Measurements from ENCODE around the gene KCNJ1. TPM values are rescaled to one million over a fixed set of nuclear protein-coding genes. Genes with fewer than 3 reads are reported as not detected.

The KCNJ1 gene
- total and polyA plus RNA-seq, 5 donors from 2014 or later = 0.39 TPM; not detected in 4

DNA sequence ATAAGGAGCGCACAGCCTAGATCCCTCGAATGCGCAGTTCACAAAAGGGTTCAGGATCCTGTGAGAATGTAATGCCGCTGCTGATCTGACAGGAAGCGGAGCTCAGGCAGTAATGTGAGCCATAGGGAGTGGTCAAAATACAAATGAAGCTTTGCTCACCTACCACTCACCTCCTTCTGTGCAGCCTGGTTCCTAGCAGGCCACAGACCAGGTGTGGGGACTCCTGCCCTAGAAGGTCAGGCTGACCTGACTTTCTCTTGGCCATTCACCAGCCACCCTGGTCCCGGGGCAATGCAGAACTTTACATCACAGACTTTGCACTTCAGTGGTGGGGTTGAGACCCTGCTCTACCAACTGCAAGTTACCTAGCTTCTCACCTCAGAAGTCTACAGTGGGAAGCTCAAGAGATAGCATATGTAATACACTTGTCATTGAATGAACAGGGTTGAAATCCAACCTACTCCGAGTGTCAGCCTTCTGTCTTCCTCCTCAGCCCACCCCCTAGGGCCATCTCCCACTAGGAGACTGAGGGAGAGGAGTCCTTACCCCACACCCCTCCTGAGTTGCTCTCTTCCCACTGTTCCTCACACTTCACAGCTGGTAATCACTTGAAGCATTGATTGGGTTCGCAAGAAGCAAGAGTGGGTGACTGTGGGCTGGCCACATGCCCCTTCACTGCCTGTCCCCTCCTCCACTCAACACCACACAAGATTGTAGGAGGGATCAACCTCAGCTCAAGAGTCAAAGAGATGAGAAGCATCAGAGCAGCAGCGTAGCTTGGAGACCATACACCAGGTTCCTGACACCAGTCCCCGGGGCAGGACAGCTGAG, 2.0 kb upstream of the KCNJ1 start:
- Histone ChIP-seq H3K27me3 (ENCODE audit: control insufficient read depth, insufficient read depth, low read length) (no peaks in the 10 kb centered on the region), H3K4me1 (ENCODE audit: control insufficient read depth, insufficient read depth, low read length, poor library complexity, severe bottlenecking) (no peaks in the 10 kb centered on the region), H3K4me3 (ENCODE audit: low read depth, low read length) (no peak overlapping the region), H3K27ac (ENCODE audit: insufficient read depth, low read length, poor library complexity, severe bottlenecking) (no peak overlapping the region), H3K9me3 (ENCODE audit: control insufficient read depth in 2 of 2, low read length in 2 of 2) (no peaks in the 10 kb centered on the region), H3K36me3 (ENCODE audit: control insufficient read depth, insufficient read depth, low read length) (no peaks in the 10 kb centered on the region)
- Mint-ChIP-seq H3K27me3 (peaks cover 14% of the 10 kb centered on the region), H3K27ac (peak overlapping the region in 1 of 3 donors; percentile 67), H3K4me3 (no peak overlapping the region), H3K9me3 (peaks cover 0 to 2% (median 0%) of the 10 kb centered on the region in 7 donors), H3K36me3 (no peaks in the 10 kb centered on the region), H3K4me1 (peaks cover 0 to 1% (median 0%) of the 10 kb centered on the region in 4 donors)
- ATAC-seq (ENCODE audit: low read depth in 2 of 2) = peak in 1 of 2 donors; percentile 29
- peak in 2 of 3 donors; percentile 36 to 59 for DNase-seq

DNA sequence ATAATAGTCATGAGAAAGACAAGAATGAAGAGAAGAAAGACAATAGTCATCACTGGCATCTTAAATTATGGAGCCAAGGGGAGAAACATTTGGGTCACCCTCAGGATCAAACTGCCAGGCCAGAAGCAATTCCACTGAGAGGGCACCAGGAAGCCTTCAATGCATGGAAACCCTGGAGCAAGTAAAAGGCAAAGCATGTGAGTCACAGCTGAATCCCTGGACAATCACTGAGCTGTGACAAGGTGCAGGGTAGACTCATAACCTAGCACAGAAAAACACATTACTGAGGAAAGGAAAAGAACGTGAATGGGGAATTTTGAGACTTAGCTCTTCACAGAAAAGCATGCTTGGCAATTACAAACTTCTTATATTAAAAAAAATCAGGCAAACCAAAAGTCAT, 1.6 kb downstream of the KCNJ1 start:
- H3K36me3 Mint-ChIP-seq = no peaks in the 10 kb centered on the region
- H3K27ac Mint-ChIP-seq = no peak overlapping the region
- Histone ChIP-seq H3K4me3 (ENCODE audit: low read depth, low read length) (no peak overlapping the region), H3K9me3 (ENCODE audit: control insufficient read depth in 2 of 2, low read length in 2 of 2) (no peaks in the 10 kb centered on the region), H3K36me3 (ENCODE audit: control insufficient read depth, insufficient read depth, low read length) (no peaks in the 10 kb centered on the region), H3K4me1 (ENCODE audit: control insufficient read depth, insufficient read depth, low read length, poor library complexity, severe bottlenecking) (no peaks in the 10 kb centered on the region), H3K27me3 (ENCODE audit: control insufficient read depth, insufficient read depth, low read length) (no peaks in the 10 kb centered on the region), H3K27ac (ENCODE audit: insufficient read depth, low read length, poor library complexity, severe bottlenecking) (no peak overlapping the region)
- no peak for DNase-seq
- peaks cover 0 to under 1% (median 0%) of the 10 kb centered on the region in 4 donors for H3K4me1 Mint-ChIP-seq
- H3K9me3 Mint-ChIP-seq = no peaks in the 10 kb centered on the region
- H3K27me3 Mint-ChIP-seq = peaks cover 5% of the 10 kb centered on the region
- no peak overlapping the region for H3K4me3 Mint-ChIP-seq
- ATAC-seq (ENCODE audit: low read depth in 2 of 2) = no peak

DNA sequence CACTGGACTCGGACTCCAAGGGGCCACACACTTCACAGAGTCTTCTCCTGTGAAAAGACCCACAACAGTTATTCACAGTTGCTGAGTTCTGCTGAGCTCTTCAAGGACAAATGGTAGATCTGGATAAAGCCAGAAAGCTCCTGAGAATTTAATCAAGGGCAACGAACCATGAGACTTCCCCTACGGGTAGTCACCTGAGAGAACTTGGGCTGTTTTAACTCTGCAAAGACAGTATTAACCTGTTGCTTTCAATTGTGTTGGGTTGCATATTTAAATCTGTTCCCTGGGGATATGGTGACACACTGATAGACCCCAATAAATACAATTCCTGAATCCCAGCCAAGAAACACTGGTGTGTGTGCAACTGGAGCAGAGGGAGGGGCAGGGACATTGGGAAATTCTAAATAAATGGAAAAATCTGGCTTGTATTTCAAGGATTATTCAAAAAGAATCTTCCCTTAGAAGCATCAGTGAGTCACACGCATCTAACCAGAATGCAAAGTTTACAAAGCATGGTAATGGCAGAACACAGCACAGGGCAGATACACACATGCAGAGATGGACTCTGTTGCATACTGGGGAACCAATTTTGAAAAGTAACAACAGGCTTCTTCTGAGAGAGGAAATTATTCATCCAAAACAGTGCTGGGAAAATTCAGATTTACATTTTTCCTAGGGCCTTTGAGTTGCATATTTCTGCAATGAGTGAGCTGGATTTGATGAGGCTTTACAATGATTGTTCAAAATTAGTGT, 4.0 kb downstream of the KCNJ1 start:
- Mint-ChIP-seq H3K27ac (no peak overlapping the region), H3K4me1 (peaks cover 0 to 8% (median 5%) of the 10 kb centered on the region in 4 donors), H3K36me3 (no peaks in the 10 kb centered on the region), H3K9me3 (no peaks in the 10 kb centered on the region), H3K27me3 (peaks cover 9% of the 10 kb centered on the region), H3K4me3 (no peak overlapping the region)
- no peaks in the 10 kb centered on the region for H3K36me3 ChIP-seq (ENCODE audit: control insufficient read depth, insufficient read depth, low read length)
- H3K9me3 ChIP-seq (ENCODE audit: control insufficient read depth in 2 of 2, low read length in 2 of 2) = no peaks in the 10 kb centered on the region
- no peak overlapping the region for H3K4me3 ChIP-seq (ENCODE audit: low read depth, low read length)
- no peak overlapping the region for H3K27ac ChIP-seq (ENCODE audit: insufficient read depth, low read length, poor library complexity, severe bottlenecking)
- DNase-seq (no peak), ATAC-seq (ENCODE audit: low read depth in 2 of 2) (no peak)
- H3K27me3 ChIP-seq (ENCODE audit: control insufficient read depth, insufficient read depth, low read length) = no peaks in the 10 kb centered on the region
- peaks cover 5% of the 10 kb centered on the region for H3K4me1 ChIP-seq (ENCODE audit: control insufficient read depth, insufficient read depth, low read length, poor library complexity, severe bottlenecking)

DNA sequence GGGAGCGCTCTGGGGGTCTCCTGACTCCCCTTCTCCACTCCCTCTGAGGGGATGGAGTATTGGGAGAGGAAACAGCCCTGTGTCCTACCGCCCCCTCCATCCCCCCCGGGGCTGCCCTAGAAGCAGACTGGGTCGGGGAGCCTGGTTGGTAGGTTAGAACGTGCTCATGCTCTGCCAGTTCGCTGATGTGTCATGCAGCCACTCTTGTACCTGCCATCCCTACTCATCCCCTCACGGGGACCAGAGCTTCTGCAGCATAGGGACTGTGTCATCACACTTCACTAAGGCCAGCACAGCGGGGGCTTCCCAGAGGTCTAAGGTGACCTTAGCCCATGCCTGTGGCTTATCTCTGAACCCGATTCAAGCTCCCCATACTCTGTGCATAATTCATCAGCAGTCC, 4.7 kb downstream of the KCNJ1 start:
- Histone ChIP-seq H3K9me3 (ENCODE audit: control insufficient read depth in 2 of 2, low read length in 2 of 2) (no peaks in the 10 kb centered on the region), H3K27ac (ENCODE audit: insufficient read depth, low read length, poor library complexity, severe bottlenecking) (no peak overlapping the region), H3K27me3 (ENCODE audit: control insufficient read depth, insufficient read depth, low read length) (no peaks in the 10 kb centered on the region), H3K4me3 (ENCODE audit: low read depth, low read length) (no peak overlapping the region), H3K4me1 (ENCODE audit: control insufficient read depth, insufficient read depth, low read length, poor library complexity, severe bottlenecking) (peaks cover 5% of the 10 kb centered on the region), H3K36me3 (ENCODE audit: control insufficient read depth, insufficient read depth, low read length) (no peaks in the 10 kb centered on the region)
- no peak for ATAC-seq (ENCODE audit: low read depth in 2 of 2)
- H3K36me3 Mint-ChIP-seq = no peaks in the 10 kb centered on the region
- no peak overlapping the region for H3K27ac Mint-ChIP-seq
- peaks cover 0 to 8% (median 5%) of the 10 kb centered on the region in 4 donors for H3K4me1 Mint-ChIP-seq
- peaks cover 9% of the 10 kb centered on the region for H3K27me3 Mint-ChIP-seq
- no peak for DNase-seq
- no peaks in the 10 kb centered on the region for H3K9me3 Mint-ChIP-seq
- H3K4me3 Mint-ChIP-seq = no peak overlapping the region

DNA sequence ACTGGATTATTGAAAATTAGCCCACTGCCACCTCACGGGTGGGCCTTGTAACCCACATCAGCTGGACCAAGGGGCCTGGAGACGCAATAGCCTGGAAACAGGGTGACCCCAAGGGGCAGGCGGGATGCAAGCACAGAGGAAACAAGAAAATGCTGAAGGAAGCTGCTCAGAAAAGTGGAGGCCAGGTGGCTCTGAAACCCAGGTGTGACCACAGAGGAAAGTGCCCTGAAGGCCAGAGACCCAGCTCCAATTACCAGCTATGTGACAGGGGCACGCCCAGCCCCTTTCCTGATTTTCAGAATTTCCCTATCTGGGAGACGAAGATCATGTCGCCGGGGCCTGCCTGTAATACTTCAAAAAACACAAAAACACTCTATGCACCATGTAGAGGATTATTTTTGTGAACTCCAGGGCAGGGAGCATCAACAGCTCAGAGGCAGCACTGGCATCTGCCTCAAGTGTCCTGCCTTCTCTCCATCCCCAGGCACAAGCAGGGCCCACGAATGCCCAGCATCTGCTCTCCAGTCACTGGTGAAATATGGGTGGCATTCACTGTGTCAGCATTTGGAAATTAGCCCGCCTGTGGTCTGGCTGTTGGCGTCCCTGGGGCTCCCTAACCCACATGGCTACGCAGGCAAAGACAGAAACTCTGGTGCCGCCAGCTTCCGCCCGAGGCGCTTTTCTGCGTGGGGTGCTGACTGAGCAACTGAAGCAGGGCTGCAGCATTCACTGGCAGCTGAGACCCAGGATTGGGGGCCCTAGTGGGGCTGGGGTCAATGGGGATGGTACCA, 6.3 kb downstream of the KCNJ1 start:
- ATAC-seq (ENCODE audit: low read depth in 2 of 2) (no peak), DNase-seq (no peak)
- peaks cover 0 to 8% (median 5%) of the 10 kb centered on the region in 4 donors for H3K4me1 Mint-ChIP-seq
- peaks cover 5% of the 10 kb centered on the region for H3K4me1 ChIP-seq (ENCODE audit: control insufficient read depth, insufficient read depth, low read length, poor library complexity, severe bottlenecking)
- no peaks in the 10 kb centered on the region for H3K36me3 Mint-ChIP-seq
- peaks cover 9% of the 10 kb centered on the region for H3K27me3 Mint-ChIP-seq
- H3K4me3 ChIP-seq (ENCODE audit: low read depth, low read length) = no peak overlapping the region
- no peaks in the 10 kb centered on the region for H3K36me3 ChIP-seq (ENCODE audit: control insufficient read depth, insufficient read depth, low read length)
- no peak overlapping the region for H3K27ac ChIP-seq (ENCODE audit: insufficient read depth, low read length, poor library complexity, severe bottlenecking)
- peak overlapping the region in 1 of 3 donors; percentile 43 for H3K27ac Mint-ChIP-seq
- no peak overlapping the region for H3K4me3 Mint-ChIP-seq
- H3K27me3 ChIP-seq (ENCODE audit: control insufficient read depth, insufficient read depth, low read length) = no peaks in the 10 kb centered on the region
- H3K9me3 Mint-ChIP-seq = no peaks in the 10 kb centered on the region
- H3K9me3 ChIP-seq (ENCODE audit: control insufficient read depth in 2 of 2, low read length in 2 of 2) = no peaks in the 10 kb centered on the region

DNA sequence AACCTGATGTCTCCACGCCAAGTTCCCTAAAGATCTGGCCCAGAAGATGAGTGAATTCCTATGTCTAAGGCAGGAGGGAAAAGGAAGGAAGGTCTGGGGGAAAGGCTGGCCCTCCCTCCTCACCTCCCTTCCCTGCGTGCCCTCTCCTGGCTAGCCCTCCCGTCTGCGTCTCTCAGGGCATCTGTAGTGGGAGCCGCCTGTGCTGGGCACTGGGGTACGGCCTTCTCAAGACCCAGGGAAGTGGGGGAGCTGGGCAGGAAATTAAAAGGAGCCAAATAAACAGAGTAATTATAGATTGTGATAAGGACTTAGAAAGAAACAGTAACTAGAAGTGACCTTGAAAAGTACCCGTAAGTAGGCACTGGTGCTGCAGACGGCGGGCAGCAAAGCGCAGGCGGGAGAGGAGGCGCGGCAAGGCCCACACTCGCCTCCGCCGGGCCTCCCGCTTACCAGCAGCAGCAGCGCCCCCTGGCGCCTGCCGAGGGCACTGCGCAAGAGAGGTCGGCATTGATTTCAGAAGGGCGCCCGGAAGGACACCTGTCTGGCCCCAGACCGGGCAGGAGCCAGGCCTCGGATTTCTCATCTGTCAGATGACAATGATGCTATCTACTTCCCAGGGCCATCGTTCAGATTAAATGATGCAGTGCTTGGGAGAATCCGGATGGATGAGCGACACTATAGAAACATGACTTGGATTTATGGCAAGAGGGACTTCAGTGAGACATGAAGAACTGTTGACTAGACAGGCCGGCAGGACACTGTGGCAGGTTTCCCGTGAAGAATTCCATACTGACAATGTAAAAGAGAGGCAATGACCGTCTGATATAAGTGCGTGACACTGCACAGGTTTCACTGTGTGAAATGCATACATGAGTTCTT, 7.3 kb downstream of the KCNJ1 start:
- Histone ChIP-seq H3K27ac (ENCODE audit: insufficient read depth, low read length, poor library complexity, severe bottlenecking) (no peak overlapping the region), H3K27me3 (ENCODE audit: control insufficient read depth, insufficient read depth, low read length) (no peaks in the 10 kb centered on the region), H3K36me3 (ENCODE audit: control insufficient read depth, insufficient read depth, low read length) (no peaks in the 10 kb centered on the region), H3K4me3 (ENCODE audit: low read depth, low read length) (no peak overlapping the region), H3K4me1 (ENCODE audit: control insufficient read depth, insufficient read depth, low read length, poor library complexity, severe bottlenecking) (peaks cover 5% of the 10 kb centered on the region), H3K9me3 (ENCODE audit: control insufficient read depth in 2 of 2, low read length in 2 of 2) (no peaks in the 10 kb centered on the region)
- ATAC-seq (ENCODE audit: low read depth in 2 of 2) (peak; percentile 72 to 83), DNase-seq (peak; percentile 62 to 81 (median 70))
- Mint-ChIP-seq H3K4me1 (peaks cover 0 to 8% (median 5%) of the 10 kb centered on the region in 4 donors), H3K4me3 (no peak overlapping the region), H3K27ac (peak overlapping the region in 1 of 3 donors; percentile 68), H3K27me3 (peaks cover 12% of the 10 kb centered on the region), H3K36me3 (no peaks in the 10 kb centered on the region), H3K9me3 (no peaks in the 10 kb centered on the region)

DNA sequence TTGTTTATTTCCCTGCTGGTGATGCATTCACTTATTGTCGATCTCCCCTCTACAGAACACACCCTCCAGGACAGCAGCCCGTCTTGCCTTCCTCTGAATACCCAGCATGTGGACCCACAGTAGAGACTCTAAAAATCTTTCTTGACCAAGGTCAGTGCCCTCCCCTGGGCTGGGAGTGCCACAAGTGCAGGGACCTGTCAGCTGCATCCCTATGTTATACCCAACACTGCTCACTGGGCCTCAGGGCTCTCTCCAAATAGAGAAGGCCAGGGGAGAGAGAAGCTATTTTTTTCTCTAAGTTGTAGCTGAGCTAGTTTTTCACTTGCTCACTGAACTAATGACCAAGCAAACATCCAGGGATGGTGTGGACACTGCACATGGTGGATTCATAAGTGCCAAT, 9.8 kb downstream of the KCNJ1 start:
- Mint-ChIP-seq H3K27me3 (peaks cover 7% of the 10 kb centered on the region), H3K27ac (no peak overlapping the region), H3K9me3 (no peaks in the 10 kb centered on the region), H3K36me3 (no peaks in the 10 kb centered on the region), H3K4me3 (no peak overlapping the region), H3K4me1 (peaks cover 0 to 8% (median 5%) of the 10 kb centered on the region in 4 donors)
- Histone ChIP-seq H3K9me3 (ENCODE audit: control insufficient read depth in 2 of 2, low read length in 2 of 2) (no peaks in the 10 kb centered on the region), H3K36me3 (ENCODE audit: control insufficient read depth, insufficient read depth, low read length) (no peaks in the 10 kb centered on the region), H3K4me1 (ENCODE audit: control insufficient read depth, insufficient read depth, low read length, poor library complexity, severe bottlenecking) (peaks cover 5% of the 10 kb centered on the region), H3K4me3 (ENCODE audit: low read depth, low read length) (no peak overlapping the region), H3K27ac (ENCODE audit: insufficient read depth, low read length, poor library complexity, severe bottlenecking) (no peak overlapping the region), H3K27me3 (ENCODE audit: control insufficient read depth, insufficient read depth, low read length) (no peaks in the 10 kb centered on the region)
- no peak for DNase-seq
- no peak for ATAC-seq (ENCODE audit: low read depth in 2 of 2)
